Sigmoid colon (tissue), 7 donors: ENCODE results near the gene CPXM2. TPM values are rescaled to one million over a fixed set of nuclear protein-coding genes. Genes with fewer than 3 reads are reported as not detected.
A peak's percentile ranks its signal among the peaks of the same experiment; 100 is the strongest.

Experiments used
- DNase-seq: peaks from one replicate; pipeline ENCODE4 v3.0.0-alpha.2; 2019
- H3K27ac ChIP-seq, 4 donors: fragments of 200-600 bp; sonication (generic); one replicate each; pipeline ENCODE4 v1.5.1; 2016 to 2019; ENCODE audit warnings: mild to moderate bottlenecking in 1 of 4
- H3K27me3 ChIP-seq, 3 donors: fragments of 200-600 bp; sonication (generic); one replicate each; pipeline ENCODE4 v1.5.1; 2019; ENCODE audit warnings: mild to moderate bottlenecking in 1 of 3
- H3K36me3 ChIP-seq, 4 donors: fragments of 200-600 bp; sonication (generic); one replicate each; pipeline ENCODE4 v1.5.1; 2016 to 2019
- H3K4me1 ChIP-seq, 4 donors: fragments of 200-600 bp; sonication (generic); one replicate each; pipeline ENCODE4 v1.5.1; 2017 to 2019
- H3K4me3 ChIP-seq, 4 donors: fragments of 200-600 bp; sonication (generic); one replicate each; pipeline ENCODE4 v1.5.1; 2017 to 2019; ENCODE audit warnings: mild to moderate bottlenecking in 2 of 4, moderate library complexity in 1 of 4
- H3K9me3 ChIP-seq, 4 donors: fragments of 200-600 bp in 3 of 4; sonication (generic) in 3 of 4; one replicate each; pipeline versions ENCODE4 v1.5.1 to v1.6.1; 2013 to 2019
- CTCF ChIP-seq, 4 experiments: fragments of 450-650 bp in 3 of 4; fragments of 200-600 bp in 1 of 4; IDR thresholded peaks; one replicate each; pipeline ENCODE4 v1.5.1; 2016 to 2019; ENCODE audit warnings: antibody characterized with exemption in 4 of 4, mild to moderate bottlenecking in 3 of 4, moderate library complexity in 2 of 4
- EP300 ChIP-seq, 4 donors: sonication (generic); formaldehyde crosslinking; IDR thresholded peaks; one replicate each; pipeline ENCODE4 v1.6.1; 2017; ENCODE audit warnings: antibody characterized with exemption in 4 of 4
- POLR2A ChIP-seq, 2 donors: fragments of 450-650 bp; IDR thresholded peaks; one replicate each; pipeline ENCODE4 v1.6.1; 2016; ENCODE audit warnings: antibody characterized with exemption in 2 of 2, mild to moderate bottlenecking in 2 of 2, moderate library complexity in 2 of 2
- POLR2AphosphoS5 ChIP-seq, 4 donors: sonication (generic); formaldehyde crosslinking; IDR thresholded peaks; one replicate each; pipeline ENCODE4 v1.6.1; 2017; ENCODE audit warnings: antibody characterized with exemption in 4 of 4
- WGBS, 2 donors: extraction: QIAGEN DNeasy Blood & Tissue Kit; methylation state at CpG; one replicate each; pipeline ENCODE4 v1.1.7; 2013; 5-methylcytosine and 5-hydroxymethylcytosine counted together
- intact Hi-C: fragments of 100-400 bp; cut with DNase I; formaldehyde crosslinking; loops from one replicate; pipeline ENCODE4 v1.15.1; 2023
- polyA plus RNA-seq, 3 donors: library from polyadenylated mRNA; stranded (reverse); fragments of 200-250 nt; gene quantifications; one replicate each; pipeline ENCODE4 v1.2.3, GENCODE V29; 2013
- total RNA-seq, 4 donors: library from RNA; depleted of rRNA; stranded (reverse); fragments of >200 nt; gene quantifications; one replicate each; pipeline ENCODE4 v1.1.0, GENCODE V29; 2016
- donor health status: healthy with polysubstance abuse.
- donor health status: Bipolar disorder and iron deficiency.
- donor health status: healthy.

The CPXM2 gene
- total and polyA plus RNA-seq, 7 donors, result 0.69 to 153 (median 48.5) TPM

- no peak overlapping the region for H3K27ac ChIP-seq
- TF ChIP-seq CTCF (IDR thresholded peaks at IDR 0.05) (no peak), POLR2A (IDR thresholded peaks at IDR 0.05) (no peak), EP300 (IDR thresholded peaks at IDR 0.05) (no peak), POLR2AphosphoS5 (IDR thresholded peaks at IDR 0.05) (no peak)
- no peak overlapping the region for H3K4me3 ChIP-seq
- no peak for DNase-seq
- 60 to 66% methylated on average over 10 of the region's 10 CpGs for WGBS, 2 donors
- H3K9me3 ChIP-seq, result peaks cover 0 to 2% (median 0%) of the 10 kb centered on the region in 4 donors
- peaks cover 0 to 40% (median 33%) of the 10 kb centered on the region in 4 donors for H3K4me1 ChIP-seq
- no peaks in the 10 kb centered on the region for H3K27me3 ChIP-seq
- intact Hi-C loops, result no loop called here
- H3K36me3 ChIP-seq, result no peaks in the 10 kb centered on the region
These were observed 13.3 kb upstream of the CPXM2 start for GRCh38 chr10:123904834-123905409.

- H3K27ac ChIP-seq, result peak overlapping the region; percentile 33 to 59 (median 40)
- TF ChIP-seq POLR2A (IDR thresholded peaks at IDR 0.05) (no peak), POLR2AphosphoS5 (IDR thresholded peaks at IDR 0.05) (peak in 2 of 4 donors; percentile 11 to 16)
- H3K4me3 ChIP-seq, result no peak overlapping the region
- peaks cover 0 to 2% (median 0%) of the 10 kb centered on the region in 4 donors for H3K9me3 ChIP-seq
- peaks cover 0 to 35% (median 27%) of the 10 kb centered on the region in 4 donors for H3K4me1 ChIP-seq
- 27 to 66% methylated on average over 5 of the region's 5 CpGs for WGBS, 2 donors
- no peaks in the 10 kb centered on the region for H3K27me3 ChIP-seq
- H3K36me3 ChIP-seq, result no peaks in the 10 kb centered on the region
- intact Hi-C loops, result no loop called here
- DNase-seq, result no peak
These were observed 12.0 kb upstream of the CPXM2 start for GRCh38 chr10:123903621-123904020.

- H3K36me3 ChIP-seq, result no peaks in the 10 kb centered on the region
- H3K27ac ChIP-seq, result no peak overlapping the region
- peaks cover 0 to 27% (median 25%) of the 10 kb centered on the region in 4 donors for H3K4me1 ChIP-seq
- H3K4me3 ChIP-seq, result no peak overlapping the region
- DNase-seq, result no peak
- no peaks in the 10 kb centered on the region for H3K27me3 ChIP-seq
- peaks cover 0 to 2% (median 0%) of the 10 kb centered on the region in 4 donors for H3K9me3 ChIP-seq
- 84 to 94% methylated on average over 4 of the region's 4 CpGs for WGBS, 2 donors
- TF ChIP-seq EP300 (IDR thresholded peaks at IDR 0.05) (no peak), POLR2A (IDR thresholded peaks at IDR 0.05) (no peak), POLR2AphosphoS5 (IDR thresholded peaks at IDR 0.05) (no peak), CTCF (IDR thresholded peaks at IDR 0.05) (no peak)
- intact Hi-C loops, result no loop called here
These were observed 10.0 kb upstream of the CPXM2 start for GRCh38 chr10:123901621-123902020.

GRCh38 chr10:123897146-123897545 lies 5.5 kb upstream of the CPXM2 start:
- Histone ChIP-seq H3K4me3 (no peak overlapping the region), H3K36me3 (no peaks in the 10 kb centered on the region), H3K9me3 (peaks cover 0 to 2% (median 0%) of the 10 kb centered on the region in 4 donors), H3K27ac (peak overlapping the region; percentile 55 to 99 (median 98)), H3K4me1 (peaks cover 0 to 45% (median 37%) of the 10 kb centered on the region in 4 donors), H3K27me3 (no peaks in the 10 kb centered on the region)
- intact Hi-C loops, result loop anchor here (5.0 kb wide), 1 partner anchor 315 kb away; no protein-coding TSS in a partner anchor
- 86 to 87% methylated on average over 4 of the region's 4 CpGs for WGBS, 2 donors
- TF ChIP-seq POLR2AphosphoS5 (IDR thresholded peaks at IDR 0.05) (no peak), POLR2A (IDR thresholded peaks at IDR 0.05) (no peak), EP300 (IDR thresholded peaks at IDR 0.05) (no peak), CTCF (IDR thresholded peaks at IDR 0.05) (no peak)
- no peak for DNase-seq

- peak in 2 of 4 donors; percentile 44 for TF ChIP-seq POLR2AphosphoS5 (IDR thresholded peaks at IDR 0.05)
- TF ChIP-seq POLR2A (IDR thresholded peaks at IDR 0.05), result no peak
- Histone ChIP-seq H3K36me3 (no peaks in the 10 kb centered on the region), H3K4me1 (peaks cover 2 to 48% (median 41%) of the 10 kb centered on the region in 4 donors), H3K27ac (peak overlapping the region; percentile 55 to 99 (median 98)), H3K4me3 (no peak overlapping the region), H3K9me3 (no peaks in the 10 kb centered on the region), H3K27me3 (no peaks in the 10 kb centered on the region)
- WGBS, 2 donors, result 35 to 73% methylated on average over 4 of the region's 4 CpGs
- DNase-seq, result no peak
- intact Hi-C loops, result loop anchor here (5.0 kb wide), 1 partner anchor 314 kb away; no protein-coding TSS in a partner anchor
These were observed 4.8 kb upstream of the CPXM2 start for GRCh38 chr10:123896246-123896927.
